ENCODE measurements around the gene CTNND1. TPM values are rescaled to one million over a fixed set of nuclear protein-coding genes. Genes with fewer than 3 reads are reported as not detected.

CTNND1 gene
- total RNA-seq, 1 donor from 2014 or later: 58.9 TPM

DNA sequence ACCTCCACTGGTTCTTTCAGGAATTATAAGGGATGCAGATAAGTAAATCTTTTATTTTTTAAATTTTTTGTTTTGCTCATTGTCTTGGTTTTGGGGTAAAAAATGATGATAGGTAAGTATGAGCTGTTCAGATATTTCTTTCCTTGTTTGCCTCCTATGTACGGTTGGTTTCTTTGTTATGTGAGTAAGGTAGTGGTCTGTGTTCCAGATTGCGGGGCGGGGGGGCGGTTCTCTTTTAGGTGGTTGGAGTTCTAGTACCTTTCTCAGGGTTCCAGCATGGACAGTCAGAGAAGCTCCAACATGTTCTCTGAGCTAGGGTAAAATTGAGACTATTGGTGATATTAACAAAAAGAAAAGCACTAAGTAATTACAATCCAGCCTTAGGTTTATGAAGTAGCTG, 2.4 kb downstream of the CTNND1 start:
- TF ChIP-seq, protein P1, sequence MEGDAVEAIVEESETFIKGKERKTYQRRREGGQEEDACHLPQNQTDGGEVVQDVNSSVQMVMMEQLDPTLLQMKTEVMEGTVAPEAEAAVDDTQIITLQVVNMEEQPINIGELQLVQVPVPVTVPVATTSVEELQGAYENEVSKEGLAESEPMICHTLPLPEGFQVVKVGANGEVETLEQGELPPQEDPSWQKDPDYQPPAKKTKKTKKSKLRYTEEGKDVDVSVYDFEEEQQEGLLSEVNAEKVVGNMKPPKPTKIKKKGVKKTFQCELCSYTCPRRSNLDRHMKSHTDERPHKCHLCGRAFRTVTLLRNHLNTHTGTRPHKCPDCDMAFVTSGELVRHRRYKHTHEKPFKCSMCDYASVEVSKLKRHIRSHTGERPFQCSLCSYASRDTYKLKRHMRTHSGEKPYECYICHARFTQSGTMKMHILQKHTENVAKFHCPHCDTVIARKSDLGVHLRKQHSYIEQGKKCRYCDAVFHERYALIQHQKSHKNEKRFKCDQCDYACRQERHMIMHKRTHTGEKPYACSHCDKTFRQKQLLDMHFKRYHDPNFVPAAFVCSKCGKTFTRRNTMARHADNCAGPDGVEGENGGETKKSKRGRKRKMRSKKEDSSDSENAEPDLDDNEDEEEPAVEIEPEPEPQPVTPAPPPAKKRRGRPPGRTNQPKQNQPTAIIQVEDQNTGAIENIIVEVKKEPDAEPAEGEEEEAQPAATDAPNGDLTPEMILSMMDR (IDR thresholded peaks at IDR 0.05; ENCODE audit: borderline replicate concordance): no peak
- Histone ChIP-seq H3K27me3 (ENCODE audit: low read depth) (no peaks in the 10 kb centered on the region), H3K4me1 (peaks cover 63% of the 10 kb centered on the region)

DNA sequence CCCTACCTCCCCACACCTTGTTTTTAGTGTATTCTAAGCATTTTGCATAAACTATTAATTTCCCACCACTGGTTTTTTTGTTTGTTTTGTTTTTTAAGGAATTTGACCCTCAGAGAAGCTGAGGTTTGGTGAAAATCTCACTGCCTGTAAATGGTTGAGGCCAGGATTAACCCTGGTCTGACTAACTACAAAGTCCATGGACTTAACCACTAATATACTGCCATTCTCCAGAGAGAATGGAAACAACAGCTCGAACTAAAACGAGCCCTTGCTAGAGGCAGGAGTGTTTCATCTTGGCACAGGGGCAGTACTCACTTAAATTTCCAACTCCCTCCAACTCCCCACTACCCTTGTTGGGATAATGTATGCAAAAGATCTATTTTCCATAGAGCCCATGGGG, 3.0 kb downstream of the CTNND1 start:
- DNase-seq: no peak
- TF ChIP-seq, protein P1 (IDR thresholded peaks at IDR 0.05; ENCODE audit: borderline replicate concordance): no peak
- intact Hi-C loops (cut with micrococcal nuclease): loop anchor here (5.0 kb wide), 1 partner anchor 33 kb away; no protein-coding TSS in a partner anchor
- peak overlapping the region; percentile 94 for H3K27ac ChIP-seq (replicated peaks)
- H3K4me1 ChIP-seq: peaks cover 68% of the 10 kb centered on the region
- no peaks in the 10 kb centered on the region for H3K9me3 ChIP-seq (replicated peaks)
- H3K4me3 ChIP-seq: peak overlapping the region; percentile 80
- H3K36me3 ChIP-seq: no peaks in the 10 kb centered on the region
- no peaks in the 10 kb centered on the region for H3K27me3 ChIP-seq (ENCODE audit: low read depth)

More for the DNA sequence above, 2.4 kb downstream of the CTNND1 start:
- H3K9me3 ChIP-seq (replicated peaks): no peaks in the 10 kb centered on the region
- H3K36me3 ChIP-seq: no peaks in the 10 kb centered on the region
- no peak for DNase-seq
- peak overlapping the region; percentile 80 for H3K4me3 ChIP-seq
- intact Hi-C loops (cut with micrococcal nuclease): loop anchor here (5.0 kb wide), 1 partner anchor 33 kb away; no protein-coding TSS in a partner anchor
- peak overlapping the region; percentile 94 for H3K27ac ChIP-seq (replicated peaks)

DNA sequence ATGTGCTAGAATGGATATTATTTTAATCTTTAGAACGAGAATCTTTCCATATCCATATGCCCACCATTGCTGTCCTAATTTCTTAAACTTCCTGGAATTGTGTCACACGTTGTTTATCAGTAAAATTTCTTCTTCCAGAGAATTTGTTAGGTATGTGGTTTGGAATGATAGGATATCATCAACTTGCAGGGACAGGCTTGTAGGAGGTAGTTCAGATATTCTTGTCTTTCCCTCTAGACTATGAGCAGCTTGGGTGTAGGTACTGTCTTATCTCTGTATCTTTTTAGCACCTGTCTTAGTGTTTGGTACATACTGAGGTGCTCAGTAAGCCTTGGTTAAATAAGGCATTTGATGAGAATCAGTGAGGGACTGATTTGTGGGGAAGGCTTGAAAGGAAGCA, 3.4 kb downstream of the CTNND1 start:
- peaks cover 72% of the 10 kb centered on the region for H3K4me1 ChIP-seq

DNA sequence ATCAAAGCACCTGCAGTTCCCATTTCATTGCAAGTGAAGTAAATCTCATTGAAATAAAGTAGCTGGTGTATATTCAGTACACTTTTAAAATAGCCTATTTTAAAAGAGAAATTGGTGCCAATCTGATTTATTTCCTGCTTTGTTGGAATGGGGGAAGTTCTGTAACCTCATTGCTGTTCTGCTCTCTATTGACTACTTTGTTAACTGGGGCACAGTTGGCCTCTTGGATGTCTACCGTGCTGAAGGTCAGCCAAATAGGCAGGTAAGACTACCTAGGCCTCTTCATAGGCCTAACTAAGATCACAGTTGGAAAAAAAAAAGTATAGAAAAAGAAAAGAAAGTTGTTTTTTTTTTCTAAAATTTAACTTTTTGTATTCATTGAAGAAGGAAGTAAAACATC, 9.2 kb downstream of the CTNND1 start:
- TF ChIP-seq, protein P1 (IDR thresholded peaks at IDR 0.05; ENCODE audit: borderline replicate concordance): no peak
- H3K4me1 ChIP-seq: peaks cover 100% of the 10 kb centered on the region
- intact Hi-C loops (cut with micrococcal nuclease): no loop called here
- no peaks in the 10 kb centered on the region for H3K36me3 ChIP-seq
- peak overlapping the region; percentile 17 for H3K27ac ChIP-seq (replicated peaks)
- no peak overlapping the region for H3K4me3 ChIP-seq
- DNase-seq: no peak
- H3K9me3 ChIP-seq (replicated peaks): no peaks in the 10 kb centered on the region
- H3K27me3 ChIP-seq (ENCODE audit: low read depth): no peaks in the 10 kb centered on the region

More for the DNA sequence above, 3.4 kb downstream of the CTNND1 start:
- Histone ChIP-seq H3K27ac (replicated peaks) (peak overlapping the region; percentile 94), H3K27me3 (ENCODE audit: low read depth) (no peaks in the 10 kb centered on the region), H3K36me3 (no peaks in the 10 kb centered on the region), H3K4me3 (peak overlapping the region; percentile 80), H3K9me3 (replicated peaks) (no peaks in the 10 kb centered on the region)
- TF ChIP-seq, protein P1 (IDR thresholded peaks at IDR 0.05; ENCODE audit: borderline replicate concordance): no peak
- DNase-seq: no peak
- intact Hi-C loops (cut with micrococcal nuclease): loop anchor here (5.0 kb wide), 1 partner anchor 32 kb away; no protein-coding TSS in a partner anchor

DNA sequence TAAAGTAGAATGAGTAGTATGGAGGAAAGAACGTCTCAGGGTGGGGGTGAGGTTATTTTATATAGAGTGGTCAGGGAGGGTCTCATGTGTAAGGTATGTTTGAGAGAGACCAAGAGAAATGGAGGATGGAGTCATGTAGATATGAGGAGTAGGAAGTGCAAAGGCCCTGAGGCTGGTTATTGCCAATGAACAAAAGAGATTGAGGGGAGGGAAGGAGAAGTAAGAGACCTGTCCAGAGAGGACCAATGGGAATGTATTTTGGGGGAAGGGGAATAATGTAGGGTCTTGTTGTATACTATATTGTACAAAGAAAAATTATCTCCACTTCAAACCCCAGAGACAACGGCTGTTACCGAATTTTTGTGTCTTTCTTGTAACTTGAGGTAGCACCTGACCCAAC, 9.8 kb downstream of the CTNND1 start:
- intact Hi-C loops (cut with micrococcal nuclease): no loop called here
- Histone ChIP-seq H3K9me3 (replicated peaks) (no peaks in the 10 kb centered on the region), H3K4me1 (peaks cover 100% of the 10 kb centered on the region), H3K36me3 (no peaks in the 10 kb centered on the region), H3K27ac (replicated peaks) (peak overlapping the region; percentile 17), H3K27me3 (ENCODE audit: low read depth) (no peaks in the 10 kb centered on the region), H3K4me3 (no peak overlapping the region)
- TF ChIP-seq, protein P1 (IDR thresholded peaks at IDR 0.05; ENCODE audit: borderline replicate concordance): no peak
- DNase-seq: no peak
